PC-9 (cell line): Measurements from ENCODE around the gene SCN8A.

Experiments
- EZH2 ChIP-seq: fragments of 200-600 bp; sonication (generic); IDR thresholded peaks from 2 replicates; pipeline ENCODE4 v1.8.0; 2017; ENCODE audit warnings: antibody characterized with exemption, low read depth
- TF ChIP-seq, protein P1 (sequence below): fragments of 200-600 bp; sonication (generic); conservative IDR thresholded peaks from 2 replicates; pipeline ENCODE4 v1.6.1; 2017; ENCODE audit warnings: mixed run types, antibody characterized with exemption, mild to moderate bottlenecking, moderate library complexity

DNA sequence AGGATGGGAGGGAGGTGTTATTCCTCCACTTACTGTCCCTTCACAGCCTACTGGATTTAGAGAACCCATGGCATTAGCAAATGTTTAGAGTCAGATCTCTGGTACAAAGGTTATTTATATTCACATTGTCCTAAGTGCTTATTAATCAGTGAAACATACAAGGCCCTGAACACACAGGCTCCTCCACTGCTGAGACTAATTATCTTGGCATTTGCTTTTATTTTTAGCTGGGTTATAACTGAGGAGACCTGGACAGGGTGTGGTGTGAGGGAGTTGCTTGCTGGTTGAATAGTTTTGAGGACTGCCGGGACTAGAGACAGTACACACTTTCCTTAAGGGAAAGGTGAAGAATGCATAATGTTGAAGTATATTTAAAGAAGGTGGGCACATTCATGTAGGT lies 180.0 kb downstream of the SCN8A start:
- TF ChIP-seq, protein P1, sequence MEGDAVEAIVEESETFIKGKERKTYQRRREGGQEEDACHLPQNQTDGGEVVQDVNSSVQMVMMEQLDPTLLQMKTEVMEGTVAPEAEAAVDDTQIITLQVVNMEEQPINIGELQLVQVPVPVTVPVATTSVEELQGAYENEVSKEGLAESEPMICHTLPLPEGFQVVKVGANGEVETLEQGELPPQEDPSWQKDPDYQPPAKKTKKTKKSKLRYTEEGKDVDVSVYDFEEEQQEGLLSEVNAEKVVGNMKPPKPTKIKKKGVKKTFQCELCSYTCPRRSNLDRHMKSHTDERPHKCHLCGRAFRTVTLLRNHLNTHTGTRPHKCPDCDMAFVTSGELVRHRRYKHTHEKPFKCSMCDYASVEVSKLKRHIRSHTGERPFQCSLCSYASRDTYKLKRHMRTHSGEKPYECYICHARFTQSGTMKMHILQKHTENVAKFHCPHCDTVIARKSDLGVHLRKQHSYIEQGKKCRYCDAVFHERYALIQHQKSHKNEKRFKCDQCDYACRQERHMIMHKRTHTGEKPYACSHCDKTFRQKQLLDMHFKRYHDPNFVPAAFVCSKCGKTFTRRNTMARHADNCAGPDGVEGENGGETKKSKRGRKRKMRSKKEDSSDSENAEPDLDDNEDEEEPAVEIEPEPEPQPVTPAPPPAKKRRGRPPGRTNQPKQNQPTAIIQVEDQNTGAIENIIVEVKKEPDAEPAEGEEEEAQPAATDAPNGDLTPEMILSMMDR: no peak
- TF ChIP-seq EZH2: no peak
